K562 (cell line): ENCODE measurements around the gene POLR2H. TPM values are rescaled to one million over a fixed set of nuclear protein-coding genes. Genes with fewer than 3 reads are reported as not detected.

Experiments used
- ATF7 ChIP-seq: fragments of 450-650 bp; IDR thresholded peaks from 2 replicates; pipeline ENCODE4 v1.7.1; 2014; ENCODE audit warnings: mild to moderate bottlenecking, moderate library complexity
- CREB3L1 ChIP-seq: fragments of 450-650 bp; IDR thresholded peaks from 2 replicates; pipeline ENCODE4 v1.6.1; 2014; ENCODE audit warnings: low read depth, mild to moderate bottlenecking, moderate library complexity, borderline replicate concordance
- CTBP1 ChIP-seq: fragments of 450-650 bp; IDR thresholded peaks from 2 replicates; pipeline ENCODE4 v1.6.1; 2016; ENCODE audit warnings: borderline replicate concordance
- CXXC5 ChIP-seq: fragments of 250-450 bp; sonication (Bioruptor Pico); IDR thresholded peaks from 2 replicates; pipeline ENCODE4 v1.8.0; 2022; ENCODE audit warnings: inconsistent platforms, mild to moderate bottlenecking, moderate library complexity
- FOXA3 ChIP-seq, 2 experiments: fragments of 450-650 bp in 1 of 2; sonication (generic) in 1 of 2; formaldehyde crosslinking; IDR thresholded peaks in 1 of 2; conservative IDR thresholded peaks in 1 of 2; 2 replicates each; pipeline versions ENCODE4 v1.4.0 to v1.8.0; 2020 to 2022; ENCODE audit warnings: mild to moderate bottlenecking in 2 of 2, missing genetic modification reagents in 1 of 2
- NCOR1 ChIP-seq: fragments of 450-650 bp; IDR thresholded peaks from 2 replicates; pipeline ENCODE4 v1.6.1; 2016; ENCODE audit warnings: mild to moderate bottlenecking, moderate library complexity
- POLR2A ChIP-seq: fragments of 450-650 bp; conservative IDR thresholded peaks from 2 replicates; pipeline ENCODE4 v1.6.1; 2016
- ZBTB49 ChIP-seq: sonication (generic); formaldehyde crosslinking; IDR thresholded peaks from 2 replicates; pipeline ENCODE4 v1.8.0; 2022; ENCODE audit warnings: missing genetic modification reagents, mild to moderate bottlenecking, borderline replicate concordance
- ZFX ChIP-seq: sonication (generic); formaldehyde crosslinking; IDR thresholded peaks from 2 replicates; pipeline ENCODE4 v1.8.0; 2022; ENCODE audit warnings: mild to moderate bottlenecking, missing genetic modification reagents, moderate library complexity
- ZNF639 ChIP-seq, 2 experiments: fragments of 200-800 bp in 1 of 2; sonication (Bioruptor generic) in 1 of 2; sonication (generic) in 1 of 2; formaldehyde crosslinking in 1 of 2; IDR thresholded peaks in 1 of 2; conservative IDR thresholded peaks in 1 of 2; 2 replicates each; pipeline versions ENCODE4 v1.5.0 to v1.6.1; 2016 to 2020; ENCODE audit warnings: missing compliant biosample characterization in 1 of 2, missing genetic modification characterization in 1 of 2, missing genetic modification reagents in 1 of 2
- polyA plus RNA-seq, 8 experiments: library from polyadenylated mRNA; depleted of rRNA in 4 of 8; stranded (reverse) in 5 of 8; unstranded in 3 of 8; fragments of >200 nt; fragmentation: Nextera tagmentation in 2 of 8; fragmentation: Illumina TruSeq in 1 of 8; extraction: Ambion mirVana in 2 of 8; extraction: Trizol in 1 of 8; gene quantifications; 2 replicates each; pipeline versions ENCODE4 v1.2.1 to v1.2.3, GENCODE V29; 2011 to 2014; ENCODE audit warnings: inconsistent platforms in 1 of 8, missing spikeins in 1 of 8
- total RNA-seq, 7 experiments: library from RNA; depleted of rRNA in 6 of 7; stranded (reverse); fragments of >200 nt in 6 of 7; fragmentation: Illumina TruSeq in 2 of 7; extraction: Trizol in 2 of 7; gene quantifications; 2 replicates each; pipeline versions ENCODE4 v1.2.1 to v1.2.3, GENCODE V29; 2011 to 2021; ENCODE audit warnings: low replicate concordance in 1 of 7
- TF ChIP-seq, protein P1 (sequence below), 2 experiments: fragments of 450-650 bp; formaldehyde crosslinking in 1 of 2; IDR thresholded peaks; 2 replicates each; pipeline versions ENCODE4 v1.4.0 to v1.6.1; 2014 to 2020; ENCODE audit warnings: mild to moderate bottlenecking in 2 of 2, borderline replicate concordance in 1 of 2, low read depth in 1 of 2

Gene POLR2H
- total and polyA plus RNA-seq, 9 of the 15 experiments (the other 6 are each of a cell fraction or from before 2014, with no cell fraction given): 128 to 512 (median 220) TPM

GRCh38 chr3:184335661-184336546, 25.6 kb upstream of the POLR2H start (continued):
- TF ChIP-seq, protein P1, sequence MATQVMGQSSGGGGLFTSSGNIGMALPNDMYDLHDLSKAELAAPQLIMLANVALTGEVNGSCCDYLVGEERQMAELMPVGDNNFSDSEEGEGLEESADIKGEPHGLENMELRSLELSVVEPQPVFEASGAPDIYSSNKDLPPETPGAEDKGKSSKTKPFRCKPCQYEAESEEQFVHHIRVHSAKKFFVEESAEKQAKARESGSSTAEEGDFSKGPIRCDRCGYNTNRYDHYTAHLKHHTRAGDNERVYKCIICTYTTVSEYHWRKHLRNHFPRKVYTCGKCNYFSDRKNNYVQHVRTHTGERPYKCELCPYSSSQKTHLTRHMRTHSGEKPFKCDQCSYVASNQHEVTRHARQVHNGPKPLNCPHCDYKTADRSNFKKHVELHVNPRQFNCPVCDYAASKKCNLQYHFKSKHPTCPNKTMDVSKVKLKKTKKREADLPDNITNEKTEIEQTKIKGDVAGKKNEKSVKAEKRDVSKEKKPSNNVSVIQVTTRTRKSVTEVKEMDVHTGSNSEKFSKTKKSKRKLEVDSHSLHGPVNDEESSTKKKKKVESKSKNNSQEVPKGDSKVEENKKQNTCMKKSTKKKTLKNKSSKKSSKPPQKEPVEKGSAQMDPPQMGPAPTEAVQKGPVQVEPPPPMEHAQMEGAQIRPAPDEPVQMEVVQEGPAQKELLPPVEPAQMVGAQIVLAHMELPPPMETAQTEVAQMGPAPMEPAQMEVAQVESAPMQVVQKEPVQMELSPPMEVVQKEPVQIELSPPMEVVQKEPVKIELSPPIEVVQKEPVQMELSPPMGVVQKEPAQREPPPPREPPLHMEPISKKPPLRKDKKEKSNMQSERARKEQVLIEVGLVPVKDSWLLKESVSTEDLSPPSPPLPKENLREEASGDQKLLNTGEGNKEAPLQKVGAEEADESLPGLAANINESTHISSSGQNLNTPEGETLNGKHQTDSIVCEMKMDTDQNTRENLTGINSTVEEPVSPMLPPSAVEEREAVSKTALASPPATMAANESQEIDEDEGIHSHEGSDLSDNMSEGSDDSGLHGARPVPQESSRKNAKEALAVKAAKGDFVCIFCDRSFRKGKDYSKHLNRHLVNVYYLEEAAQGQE (IDR thresholded peaks at IDR 0.05; ENCODE audit: borderline replicate concordance): peak; percentile 52
- TF ChIP-seq, protein P1 (CRISPR knock-in tag; IDR thresholded peaks at IDR 0.05; ENCODE audit: low read depth): 0 out of 2 replicates have a peak, but pooled peaks have one; percentile 50
- TF ChIP-seq ZBTB49 (CRISPR knock-in tag): no peak
- 0 out of 2 replicates have a peak, but pooled peaks have one; percentile 26 for TF ChIP-seq NCOR1
- peak; percentile 79 for TF ChIP-seq CXXC5
- peak; percentile 96 for TF ChIP-seq ATF7
- peak in 1 of 2 experiments; percentile 84; a peak in 2 of 4 replicates for TF ChIP-seq ZNF639 (CRISPR knock-in tag; conservative IDR thresholded peaks at IDR 0.05 in 1 of 2, IDR thresholded peaks at IDR 0.05 in 1 of 2)
- TF ChIP-seq POLR2A: peak; percentile 85; the same call in 1 of the 2 replicates
- TF ChIP-seq CREB3L1: peak; percentile 57; the same call in 1 of the 2 replicates
- TF ChIP-seq FOXA3 (CRISPR knock-in tag; conservative IDR thresholded peaks at IDR 0.05 in 1 of 2, IDR thresholded peaks at IDR 0.05 in 1 of 2): peak in 1 of 2 experiments; percentile 30; a peak in 1 of 4 replicates
- TF ChIP-seq CTBP1: peak; percentile 40; the same call in 1 of the 2 replicates
- TF ChIP-seq ZFX (CRISPR knock-in tag): peak; percentile 92
